Liver (tissue), 9 donors: Measurements from ENCODE around the gene INSYN1. TPM values are rescaled to one million over a fixed set of nuclear protein-coding genes. Genes with fewer than 3 reads are reported as not detected.

ENCODE experiments used
- DNase-seq: peaks from one replicate; pipeline ENCODE4 v3.0.0-alpha.2; 2017; ENCODE audit warnings: low spot score
- H3K27ac ChIP-seq, 2 donors: one replicate each; pipeline ENCODE4 v1.7.0; 2013; ENCODE audit warnings: inconsistent platforms in 2 of 2, low read length in 2 of 2, control low read depth in 1 of 2, low read depth in 1 of 2, mild to moderate bottlenecking in 1 of 2
- H3K27me3 ChIP-seq, 4 donors: one replicate each; pipeline versions ENCODE4 v1.6.1 to v1.7.0; 2013; ENCODE audit warnings: low read length in 3 of 4, inconsistent platforms in 1 of 4, mild to moderate bottlenecking in 1 of 4, moderate library complexity in 1 of 4; ENCODE audit not compliant: control insufficient read depth in 4 of 4, insufficient read depth in 4 of 4
- H3K36me3 ChIP-seq, 4 donors: one replicate each; pipeline versions ENCODE4 v1.6.1 to v1.7.0; 2013; ENCODE audit warnings: low read length in 3 of 4, mild to moderate bottlenecking in 3 of 4, low read depth in 1 of 4, moderate library complexity in 1 of 4; ENCODE audit not compliant: control insufficient read depth in 4 of 4, insufficient read depth in 3 of 4
- H3K4me1 ChIP-seq, 4 donors: one replicate each; pipeline versions ENCODE4 v1.6.1 to v1.7.0; 2013; ENCODE audit warnings: low read length in 3 of 4, mild to moderate bottlenecking in 3 of 4, moderate library complexity in 1 of 4; ENCODE audit not compliant: control insufficient read depth in 4 of 4, insufficient read depth in 4 of 4
- H3K4me3 ChIP-seq, 3 donors: one replicate each; pipeline versions ENCODE4 v1.6.1 to v1.7.0; 2013; ENCODE audit warnings: low read length in 3 of 3, control low read depth in 1 of 3, low read depth in 1 of 3, mild to moderate bottlenecking in 1 of 3
- H3K9ac ChIP-seq, 2 donors: one replicate each; pipeline ENCODE4 v1.7.0; 2013; ENCODE audit warnings: low read length in 2 of 2, mild to moderate bottlenecking in 2 of 2, moderate library complexity in 2 of 2, control low read depth in 1 of 2, low read depth in 1 of 2
- H3K9me3 ChIP-seq, 4 donors: one replicate each; pipeline versions ENCODE4 v1.6.1 to v1.7.0; 2013; ENCODE audit warnings: low read length in 3 of 4; ENCODE audit not compliant: control insufficient read depth in 4 of 4
- ATF3 ChIP-seq: IDR thresholded peaks from 2 replicates; pipeline ENCODE4 v1.6.1; 2016; ENCODE audit warnings: antibody characterized with exemption
- CTCF ChIP-seq: fragments of 150-350 bp; IDR thresholded peaks from 2 replicates; pipeline ENCODE4 v1.5.1; 2017; ENCODE audit warnings: improper control_type of control experiment, low read depth, low read length; ENCODE audit not compliant: missing input control
- EGR1 ChIP-seq, 2 donors: IDR thresholded peaks; 2 replicates each; pipeline ENCODE4 v1.6.1; 2016 to 2018; ENCODE audit warnings: antibody characterized with exemption in 2 of 2, low read depth in 2 of 2
- FOXA1 ChIP-seq: IDR thresholded peaks from 2 replicates; pipeline ENCODE4 v1.6.1; 2016; ENCODE audit warnings: antibody characterized with exemption
- FOXA2 ChIP-seq: IDR thresholded peaks from 2 replicates; pipeline ENCODE4 v1.6.1; 2016; ENCODE audit warnings: antibody characterized with exemption
- GABPA ChIP-seq, 2 donors: IDR thresholded peaks in 1 of 2; conservative IDR thresholded peaks in 1 of 2; 2 replicates each; pipeline ENCODE4 v1.6.1; 2016; ENCODE audit warnings: antibody characterized with exemption in 2 of 2, mild to moderate bottlenecking in 1 of 2, moderate library complexity in 1 of 2
- HNF4A ChIP-seq, 2 donors: conservative IDR thresholded peaks; 2 replicates each; pipeline ENCODE4 v1.6.1; 2016; ENCODE audit warnings: antibody characterized with exemption in 2 of 2, mild to moderate bottlenecking in 2 of 2
- HNF4G ChIP-seq: IDR thresholded peaks from 2 replicates; pipeline ENCODE4 v1.6.1; 2016; ENCODE audit warnings: antibody characterized with exemption
- JUND ChIP-seq, 2 donors: IDR thresholded peaks; 2 replicates each; pipeline ENCODE4 v1.6.1; 2016; ENCODE audit warnings: antibody characterized with exemption in 2 of 2
- MAX ChIP-seq: IDR thresholded peaks from 2 replicates; pipeline ENCODE4 v1.6.1; 2016; ENCODE audit warnings: antibody characterized with exemption
- NR2F2 ChIP-seq: IDR thresholded peaks from 2 replicates; pipeline ENCODE4 v1.6.1; 2016; ENCODE audit warnings: antibody characterized with exemption
- RAD21 ChIP-seq, 2 donors: IDR thresholded peaks; 2 replicates each; pipeline ENCODE4 v1.6.1; 2016; ENCODE audit warnings: antibody characterized with exemption in 2 of 2, mild to moderate bottlenecking in 2 of 2
- REST ChIP-seq: IDR thresholded peaks from 2 replicates; pipeline ENCODE4 v1.6.1; 2016; ENCODE audit warnings: antibody characterized with exemption, mild to moderate bottlenecking
- RXRA ChIP-seq, 2 donors: IDR thresholded peaks; 2 replicates each; pipeline ENCODE4 v1.6.1; 2017 to 2018; ENCODE audit warnings: antibody characterized with exemption in 2 of 2, mild to moderate bottlenecking in 1 of 2
- SP1 ChIP-seq: IDR thresholded peaks from 2 replicates; pipeline ENCODE4 v1.6.1; 2018; ENCODE audit warnings: antibody characterized with exemption, mild to moderate bottlenecking
- TAF1 ChIP-seq: conservative IDR thresholded peaks from 2 replicates; pipeline ENCODE4 v1.6.1; 2016; ENCODE audit warnings: antibody characterized with exemption, mild to moderate bottlenecking
- YY1 ChIP-seq: IDR thresholded peaks from 2 replicates; pipeline ENCODE4 v1.6.1; 2016; ENCODE audit warnings: antibody characterized with exemption, mild to moderate bottlenecking
- ZBTB33 ChIP-seq: IDR thresholded peaks from 2 replicates; pipeline ENCODE4 v1.6.1; 2016; ENCODE audit warnings: antibody characterized with exemption
- WGBS: extraction: QIAGEN DNeasy Blood & Tissue Kit; methylation state at CpG from one replicate; pipeline ENCODE4 v1.1.7; 2013; 5-methylcytosine and 5-hydroxymethylcytosine counted together
- polyA plus RNA-seq, 2 donors: library from polyadenylated mRNA; stranded (reverse) in 1 of 2; unstranded in 1 of 2; fragments of 200-250 nt in 1 of 2; fragments of >200 nt in 1 of 2; fragmentation: Nextera tagmentation in 1 of 2; extraction: Ambion mirVana in 1 of 2; gene quantifications; one replicate each; pipeline versions ENCODE4 v1.2.1 to v1.2.3, GENCODE V29; 2013 to 2015
- total RNA-seq, 2 donors: library from RNA; depleted of rRNA; stranded (reverse); fragments of >200 nt; gene quantifications; one replicate each; pipeline ENCODE4 v1.2.3, GENCODE V29; 2014
- donor health status: healthy.
- donor health status: healthy.
- donor health status: healthy.
- donor health status: healthy.
- donor health status: healthy.

INSYN1 gene
- total and polyA plus RNA-seq, 4 donors, result 0.16 to 0.37 (median 0.25) TPM; not detected in 1

- Histone ChIP-seq H3K27ac (no peak overlapping the region), H3K4me1 (no peaks in the 10 kb centered on the region), H3K9ac (no peak overlapping the region), H3K9me3 (no peaks in the 10 kb centered on the region), H3K4me3 (no peak overlapping the region), H3K27me3 (no peaks in the 10 kb centered on the region), H3K36me3 (peaks cover under 1 to 36% (median 11%) of the 10 kb centered on the region in 4 donors)
- no peak for DNase-seq
- 99% methylated on average over 5 of the region's 5 CpGs for WGBS
- no peak for TF ChIP-seq JUND (IDR thresholded peaks at IDR 0.05)
- TF ChIP-seq HNF4A (conservative IDR thresholded peaks at IDR 0.05), result peak; percentile 43 to 65
- TF ChIP-seq MAX, result no peak
- no peak for TF ChIP-seq FOXA2
- TF ChIP-seq SP1, result no peak
- no peak for TF ChIP-seq YY1
- peak in 1 of 2 donors; percentile 9 for TF ChIP-seq RXRA (IDR thresholded peaks at IDR 0.05)
- no peak for TF ChIP-seq EGR1 (IDR thresholded peaks at IDR 0.05; ENCODE audit: low read depth in 2 of 2)
These were observed 38.4 kb downstream of the INSYN1 start for GRCh38 chr15:73714695-73715301.

- H3K9ac ChIP-seq, result no peak overlapping the region
- no peaks in the 10 kb centered on the region for H3K4me1 ChIP-seq
- TF ChIP-seq SP1 (no peak), CTCF (no peak), YY1 (no peak), FOXA2 (no peak), TAF1 (no peak), REST (no peak), HNF4G (no peak), JUND (IDR thresholded peaks at IDR 0.05) (no peak), GABPA (IDR thresholded peaks at IDR 0.05 in 1 of 2, conservative IDR thresholded peaks at IDR 0.05 in 1 of 2) (no peak), ATF3 (no peak), FOXA1 (no peak), MAX (no peak), ZBTB33 (no peak), HNF4A (conservative IDR thresholded peaks at IDR 0.05) (no peak), RXRA (IDR thresholded peaks at IDR 0.05) (no peak), RAD21 (IDR thresholded peaks at IDR 0.05) (no peak), NR2F2 (no peak), EGR1 (IDR thresholded peaks at IDR 0.05; ENCODE audit: low read depth in 2 of 2) (no peak)
- H3K9me3 ChIP-seq, result no peaks in the 10 kb centered on the region
- H3K27ac ChIP-seq, result no peak overlapping the region
- H3K27me3 ChIP-seq, result no peaks in the 10 kb centered on the region
- peaks cover 6 to 58% (median 22%) of the 10 kb centered on the region in 4 donors for H3K36me3 ChIP-seq
- no peak for DNase-seq
- no peak overlapping the region for H3K4me3 ChIP-seq
These were observed 41.0 kb downstream of the INSYN1 start for GRCh38 chr15:73712107-73712506.
